ENCODE data around the gene RFWD3. TPM values are rescaled to one million over a fixed set of nuclear protein-coding genes. Genes with fewer than 3 reads are reported as not detected.
A peak's percentile ranks its signal among the peaks of the same experiment; 100 is the strongest.

RFWD3 gene
- total RNA-seq, 1 donor from 2014 or later, result 29.1 TPM

- TF ChIP-seq CTCF (conservative IDR thresholded peaks at IDR 0.05; ENCODE audit: low read depth, low read length), result peak; percentile 7
- peak within 1 kb of the TSS; percentile 93 for H3K4me3 ChIP-seq (ENCODE audit: low read depth, low read length)
- DNase-seq (ENCODE audit: low read depth), result no peak
Observed at GRCh38 chr16:74700438-74701225, 34.0 kb upstream of the RFWD3 start, which contains the start of gene MLKL. MLKL (minus strand) TSS chr16:74700862; CDS start chr16:74695757, 5,105 bp downstream.

GRCh38 chr16:74700116-74700437 is 33.4 kb upstream of the RFWD3 start:
- peak overlapping the region; percentile 93 for H3K4me3 ChIP-seq (ENCODE audit: low read depth, low read length)
- TF ChIP-seq CTCF (conservative IDR thresholded peaks at IDR 0.05; ENCODE audit: low read depth, low read length), result no peak
- DNase-seq (ENCODE audit: low read depth), result no peak

GRCh38 chr16:74699666-74700065 is 33.0 kb upstream of the RFWD3 start:
- peak overlapping the region; percentile 93 for H3K4me3 ChIP-seq (ENCODE audit: low read depth, low read length)
- no peak for TF ChIP-seq CTCF (conservative IDR thresholded peaks at IDR 0.05; ENCODE audit: low read depth, low read length)
- DNase-seq (ENCODE audit: low read depth), result no peak

- TF ChIP-seq CTCF (conservative IDR thresholded peaks at IDR 0.05; ENCODE audit: low read depth, low read length), result no peak
- peak overlapping the region; percentile 12 for H3K4me3 ChIP-seq (ENCODE audit: low read depth, low read length)
- no peak for DNase-seq (ENCODE audit: low read depth)
Observed at GRCh38 chr16:74698222-74698621, 31.5 kb upstream of the RFWD3 start.

GRCh38 chr16:74695450-74696422 is 29.1 kb upstream of the RFWD3 start:
- peak overlapping the region; percentile 46 for H3K4me3 ChIP-seq (ENCODE audit: low read depth, low read length)
- no peak for TF ChIP-seq CTCF (conservative IDR thresholded peaks at IDR 0.05; ENCODE audit: low read depth, low read length)
- peak; percentile 53 for DNase-seq (ENCODE audit: low read depth)

GRCh38 chr16:74691093-74691855 is 24.6 kb upstream of the RFWD3 start:
- H3K4me3 ChIP-seq (ENCODE audit: low read depth, low read length), result no peak overlapping the region
- no peak for DNase-seq (ENCODE audit: low read depth)
- no peak for TF ChIP-seq CTCF (conservative IDR thresholded peaks at IDR 0.05; ENCODE audit: low read depth, low read length)
